IMR-90 (cell line): Measurements from ENCODE around the gene PDILT. TPM values are rescaled to one million over a fixed set of nuclear protein-coding genes. Genes with fewer than 3 reads are reported as not detected.

Experiments used
- ATAC-seq: fragments of 200-7000 bp; cut with Tn5 transposase; 2 replicates; pipeline ENCODE4 v1.9.1; 2020; ENCODE audit warnings: low read depth, mild to moderate bottlenecking, moderate library complexity
- BruUV-seq: library from RNA; stranded (reverse); fragments of 400-500 nt; replicated peaks from 2 replicates; lab custom pipeline; 2021; lab: Mats Ljungman, UMichigan
- CTCF ChIA-PET: fragments of 300-600 bp; formaldehyde crosslinking; extraction: SDS; loops from one replicate; lab custom pipeline; 2021; ENCODE audit warnings: antibody characterized with exemption; lab: Yijun Ruan, JAX
- POLR2A ChIA-PET: fragments of 300-600 bp; sonication (Branson Sonifier 250); formaldehyde crosslinking; loops from one replicate; lab custom pipeline; 2022; ENCODE audit warnings: antibody characterized with exemption; ENCODE audit not compliant: unreplicated experiment; lab: Charles Lee
- DNase-seq: peaks from one replicate; pipeline ENCODE4 v3.0.0; 2013
- H2AFZ ChIP-seq: replicated peaks from 2 replicates; pipeline ENCODE3; 2013; ENCODE audit warnings: low read length, mild to moderate bottlenecking; ENCODE audit not compliant: poor library complexity
- H2AK5ac ChIP-seq: 2 replicates; pipeline ENCODE4 v1.6.1; 2013; ENCODE audit warnings: low read depth, low read length, inconsistent platforms
- H2AK9ac ChIP-seq: replicated peaks from 2 replicates; pipeline ENCODE3; 2013; ENCODE audit warnings: mild to moderate bottlenecking, low read depth, low read length, moderate library complexity; ENCODE audit not compliant: poor library complexity
- H2BK120ac ChIP-seq: 2 replicates; pipeline ENCODE4 v1.6.1; 2013; ENCODE audit warnings: low read depth, low read length, inconsistent platforms
- H2BK15ac ChIP-seq: 3 replicates; pipeline ENCODE4 v1.6.1; 2013; ENCODE audit warnings: low read depth, low read length, inconsistent platforms
- H2BK20ac ChIP-seq: 2 replicates; pipeline ENCODE4 v1.6.1; 2013; ENCODE audit warnings: low read depth, mild to moderate bottlenecking, inconsistent platforms, low read length, moderate library complexity
- H2BK5ac ChIP-seq: 2 replicates; pipeline ENCODE4 v1.6.1; 2013; ENCODE audit warnings: mild to moderate bottlenecking, low read depth, low read length, inconsistent platforms; ENCODE audit not compliant: poor library complexity, severe bottlenecking
- H3K14ac ChIP-seq: replicated peaks from 2 replicates; pipeline ENCODE4 v1.6.1; 2013; ENCODE audit warnings: low read depth, low read length, inconsistent platforms
- H3K18ac ChIP-seq: 2 replicates; pipeline ENCODE4 v1.6.1; 2013; ENCODE audit warnings: low read depth, low read length, control low read depth
- H3K23ac ChIP-seq: 2 replicates; pipeline ENCODE4 v1.6.1; 2013; ENCODE audit warnings: low read depth, low read length, inconsistent platforms
- H3K27ac ChIP-seq: 2 replicates; pipeline ENCODE4 v1.5.1; 2013; ENCODE audit warnings: mild to moderate bottlenecking, control low read depth, low read length; ENCODE audit not compliant: insufficient read depth
- H3K27me3 ChIP-seq: 2 replicates; pipeline ENCODE4 v1.6.1; 2013; ENCODE audit warnings: low read length; ENCODE audit not compliant: control insufficient read depth, insufficient read depth
- H3K36me3 ChIP-seq: 2 replicates; pipeline ENCODE4 v1.6.1; 2013; ENCODE audit warnings: low read length, mixed read lengths; ENCODE audit not compliant: control insufficient read depth, insufficient read depth
- H3K4ac ChIP-seq: 2 replicates; pipeline ENCODE4 v1.6.1; 2013; ENCODE audit warnings: low read depth, low read length, inconsistent platforms
- H3K4me1 ChIP-seq: 2 replicates; pipeline ENCODE4 v1.6.1; 2013; ENCODE audit warnings: low read length, mixed read lengths; ENCODE audit not compliant: control insufficient read depth, insufficient read depth
- H3K4me2 ChIP-seq: 2 replicates; pipeline ENCODE4 v1.6.1; 2013; ENCODE audit warnings: low read depth, mild to moderate bottlenecking, control low read depth, low read length, moderate library complexity
- H3K4me3 ChIP-seq: 2 replicates; pipeline ENCODE4 v1.5.1; 2013; ENCODE audit warnings: low read depth, mild to moderate bottlenecking, control low read depth, low read length, moderate library complexity; ENCODE audit not compliant: insufficient read depth
- H3K56ac ChIP-seq: 2 replicates; pipeline ENCODE4 v1.6.1; 2013; ENCODE audit warnings: low read length, inconsistent platforms; ENCODE audit not compliant: insufficient read depth; ENCODE audit errors: extremely low read depth
- H3K79me1 ChIP-seq, 2 experiments: 2 replicates each; pipeline ENCODE4 v1.6.1; 2013; ENCODE audit warnings: low read length in 2 of 2, inconsistent platforms in 1 of 2, low read depth in 1 of 2
- H3K9ac ChIP-seq: 2 replicates; pipeline ENCODE4 v1.6.1; 2013; ENCODE audit warnings: low read depth, low read length, control low read depth
- H3K9me1 ChIP-seq: 2 replicates; pipeline ENCODE4 v1.6.1; 2013; ENCODE audit warnings: low read length, inconsistent platforms; ENCODE audit not compliant: insufficient read depth
- H3K9me3 ChIP-seq: 2 replicates; pipeline ENCODE4 v1.6.1; 2013; ENCODE audit warnings: low read length; ENCODE audit not compliant: control insufficient read depth, insufficient read depth
- H4K20me1 ChIP-seq: 2 replicates; pipeline ENCODE4 v1.6.1; 2013; ENCODE audit warnings: low read length, inconsistent platforms; ENCODE audit not compliant: insufficient read depth
- H4K5ac ChIP-seq: 2 replicates; pipeline ENCODE4 v1.6.1; 2013; ENCODE audit warnings: mild to moderate bottlenecking, low read depth, low read length, control low read depth
- H4K8ac ChIP-seq, 2 experiments: 2 replicates each; pipeline ENCODE4 v1.6.1; 2013; ENCODE audit warnings: low read depth in 2 of 2, low read length in 2 of 2, control low read depth in 1 of 2, inconsistent platforms in 1 of 2
- H4K91ac ChIP-seq: 2 replicates; pipeline ENCODE4 v1.6.1; 2013; ENCODE audit warnings: low read depth, low read length, inconsistent platforms; ENCODE audit not compliant: insufficient read depth
- BHLHE40 ChIP-seq: fragments of 150-350 bp; IDR thresholded peaks from 2 replicates; pipeline ENCODE4 v1.6.1; 2016; ENCODE audit warnings: mild to moderate bottlenecking, low read depth, low read length
- CHD1 ChIP-seq: IDR thresholded peaks from 2 replicates; pipeline ENCODE4 v1.6.1; 2012; ENCODE audit warnings: low read depth, low read length, improper control_type of control experiment
- MAZ ChIP-seq: IDR thresholded peaks from 2 replicates; pipeline ENCODE4 v1.6.1; 2012; ENCODE audit warnings: low read depth, mild to moderate bottlenecking, low read length, improper control_type of control experiment, moderate library complexity, borderline replicate concordance
- MXI1 ChIP-seq: IDR thresholded peaks from 2 replicates; pipeline ENCODE4 v1.6.1; 2012; ENCODE audit warnings: low read depth, mild to moderate bottlenecking, low read length, moderate library complexity, borderline replicate concordance
- NFE2L2 ChIP-seq: fragments of 150-350 bp; IDR thresholded peaks from 2 replicates; pipeline ENCODE4 v1.6.1; 2016; ENCODE audit warnings: low read depth, mild to moderate bottlenecking, low read length
- RFX5 ChIP-seq: IDR thresholded peaks from 2 replicates; pipeline ENCODE4 v1.8.0; 2012; ENCODE audit warnings: low read depth, mild to moderate bottlenecking, low read length, moderate library complexity
- WGBS, 2 experiments: methylation state at CpG; one replicate each; pipeline versions ENCODE4 v1.1.5 to v1.1.7; 2013; ENCODE audit warnings: missing lambda C conversion rate in 2 of 2; ENCODE audit not compliant: insufficient read length in 1 of 2; ENCODE audit errors: extremely low coverage in 2 of 2; 5-methylcytosine and 5-hydroxymethylcytosine counted together
- dilution Hi-C: fragments of 300-500 bp; cut with HindIII; formaldehyde crosslinking; loops from one replicate; pipeline ENCODE4 v1.14.3; 2018; ENCODE audit warnings: low sequenced_read_pairs; ENCODE audit not compliant: unreplicated experiment
- in situ Hi-C: fragments of 300-500 bp; cut with MboI; formaldehyde crosslinking; loops from 3 replicates; pipeline ENCODE4 v1.14.3; 2019; ENCODE audit warnings: low sequenced_read_pairs, inconsistent platforms, mixed read lengths
- intact Hi-C: fragments of 100-400 bp; cut with micrococcal nuclease; formaldehyde crosslinking; loops from 2 replicates; pipeline ENCODE4 v1.10.0; 2022
- polyA plus RNA-seq, 3 experiments: library from polyadenylated mRNA; depleted of rRNA; stranded (reverse); fragments of >200 nt; gene quantifications; 2 replicates each; pipeline ENCODE4 v1.2.3, GENCODE V29; 2012; ENCODE audit warnings: low replicate concordance in 1 of 3
- total RNA-seq: library from RNA; depleted of rRNA; stranded (reverse); fragments of >200 nt; gene quantifications from 2 replicates; pipeline ENCODE4 v1.2.3, GENCODE V29; 2012
- TF ChIP-seq, protein P1 (sequence below): fragments of 150-350 bp; IDR thresholded peaks from 2 replicates; pipeline ENCODE4 v1.6.1; 2017; ENCODE audit warnings: mild to moderate bottlenecking, antibody characterized with exemption, low read length, low read depth

Gene PDILT
- total and polyA plus RNA-seq, 2 of the 4 experiments (the other 2 are of a cell fraction), result not detected

DNA sequence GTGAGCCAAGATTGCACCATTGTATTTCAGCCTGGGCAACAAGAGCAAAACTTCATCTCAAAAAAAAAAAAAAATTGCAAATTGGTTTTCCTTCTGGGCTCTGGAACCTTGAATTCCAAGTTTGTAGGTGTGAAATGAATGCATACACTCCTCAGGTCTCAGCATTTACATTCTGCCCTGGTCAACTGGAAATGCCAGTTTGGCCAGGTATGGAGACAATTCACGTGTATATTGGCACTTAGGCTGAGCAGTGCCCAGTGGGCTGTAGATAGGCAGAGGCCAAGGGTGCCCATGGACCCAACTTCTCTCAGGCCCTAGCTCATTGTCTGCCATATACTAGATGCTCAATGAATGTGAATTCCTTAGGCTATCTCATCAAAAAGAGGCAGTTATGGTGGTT lies 15.7 kb downstream of the PDILT start:
- ChIA-PET POLR2A (no interaction called here), CTCF (interaction anchor here (6.1 kb wide), 1 partner anchor 481 kb away, joined by 76 read pairs; no protein-coding TSS in a partner anchor)
- H2BK5ac ChIP-seq, result no peak overlapping the region
- TF ChIP-seq NFE2L2, result no peak
- TF ChIP-seq BHLHE40, result no peak
- TF ChIP-seq RFX5, result no peak
- no peak for TF ChIP-seq MXI1
- no peak for TF ChIP-seq CHD1
- no peak for TF ChIP-seq MAZ
- TF ChIP-seq, protein P1, sequence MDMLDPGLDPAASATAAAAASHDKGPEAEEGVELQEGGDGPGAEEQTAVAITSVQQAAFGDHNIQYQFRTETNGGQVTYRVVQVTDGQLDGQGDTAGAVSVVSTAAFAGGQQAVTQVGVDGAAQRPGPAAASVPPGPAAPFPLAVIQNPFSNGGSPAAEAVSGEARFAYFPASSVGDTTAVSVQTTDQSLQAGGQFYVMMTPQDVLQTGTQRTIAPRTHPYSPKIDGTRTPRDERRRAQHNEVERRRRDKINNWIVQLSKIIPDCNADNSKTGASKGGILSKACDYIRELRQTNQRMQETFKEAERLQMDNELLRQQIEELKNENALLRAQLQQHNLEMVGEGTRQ, result no peak
- no TSS peak for BruUV-seq
- H2AK9ac ChIP-seq, result no peak overlapping the region
- H2BK20ac ChIP-seq, result no peak overlapping the region
- no peaks in the 10 kb centered on the region for H3K36me3 ChIP-seq
- no peak overlapping the region for H3K56ac ChIP-seq
- no peak overlapping the region for H2AK5ac ChIP-seq
- no peak overlapping the region for H2AFZ ChIP-seq
- H3K27me3 ChIP-seq, result no peaks in the 10 kb centered on the region
- DNase-seq, result no peak
- H4K91ac ChIP-seq, result no peak overlapping the region
- no peak overlapping the region for H3K14ac ChIP-seq
- intact Hi-C loops (loop anchor here (5.0 to 10.0 kb wide), 2 partner anchors 804 to 832 kb away; partner anchors contain the start of gene VPS35L), in situ Hi-C loops (loop anchor here (25.0 kb wide), 1 partner anchor 777 kb away; no protein-coding TSS in a partner anchor), dilution Hi-C loops (no loop called here)
- WGBS, 2 experiments, result no CpG with 5 or more reads among the region's 1 CpG
- no peak overlapping the region for H3K18ac ChIP-seq
- H2BK120ac ChIP-seq, result no peak overlapping the region
- no peaks in the 10 kb centered on the region; the same call in 1 of the 2 replicates for H3K9me3 ChIP-seq
- H3K4me2 ChIP-seq, result no peak overlapping the region
- H3K4me1 ChIP-seq, result no peaks in the 10 kb centered on the region
- H4K8ac ChIP-seq, result no peak overlapping the region
- H3K4ac ChIP-seq, result no peak overlapping the region
- H3K27ac ChIP-seq, result no peak overlapping the region
- no peaks in the 10 kb centered on the region for H4K20me1 ChIP-seq
- no peak overlapping the region for H3K9ac ChIP-seq
- H4K5ac ChIP-seq, result no peak overlapping the region
- H2BK15ac ChIP-seq, result no peak overlapping the region
- H3K79me1 ChIP-seq, result no peaks in the 10 kb centered on the region
- H3K9me1 ChIP-seq, result no peaks in the 10 kb centered on the region
- H3K4me3 ChIP-seq, result no peak overlapping the region
- ATAC-seq, result no peak
- H3K23ac ChIP-seq, result no peak overlapping the region
